HCT116 (cell line): ENCODE measurements around the gene HAND2.

Experiments used
- CBX3 ChIP-seq: IDR thresholded peaks from 2 replicates; pipeline ENCODE4 v1.6.1; 2012; ENCODE audit warnings: low read depth
- CTCF ChIP-seq, 3 experiments: fragments of 200-600 bp in 1 of 3; sonication (generic) in 1 of 3; IDR thresholded peaks in 2 of 3; conservative IDR thresholded peaks in 1 of 3; 2 replicates each; pipeline ENCODE4 v1.5.1; 2012 to 2017; ENCODE audit warnings: low read depth in 2 of 3, low read length in 2 of 3, antibody characterized with exemption in 1 of 3, borderline replicate concordance in 1 of 3, control low read depth in 1 of 3, mild to moderate bottlenecking in 1 of 3, mixed read lengths in 1 of 3, mixed run types in 1 of 3, moderate library complexity in 1 of 3; ENCODE audit not compliant: insufficient read depth in 1 of 3
- EGR1 ChIP-seq: IDR thresholded peaks from 2 replicates; pipeline ENCODE4 v1.6.1; 2012; ENCODE audit warnings: low read depth
- FOSL1 ChIP-seq: IDR thresholded peaks from 2 replicates; pipeline ENCODE4 v1.6.1; 2012; ENCODE audit warnings: low read depth
- MAX ChIP-seq: IDR thresholded peaks from 2 replicates; pipeline ENCODE4 v1.6.1; 2012
- POLR2A ChIP-seq: IDR thresholded peaks from 2 replicates; pipeline ENCODE4 v1.7.0; 2011; ENCODE audit warnings: borderline replicate concordance; ENCODE audit not compliant: insufficient read depth, insufficient read length; ENCODE audit errors: extremely low read depth
- POLR2AphosphoS5 ChIP-seq: IDR thresholded peaks from 2 replicates; pipeline ENCODE4 v1.6.1; 2011; ENCODE audit warnings: mild to moderate bottlenecking, low read depth, low read length, moderate library complexity
- REST ChIP-seq: IDR thresholded peaks from 2 replicates; pipeline ENCODE4 v1.6.1; 2012; ENCODE audit warnings: low read depth
- SP1 ChIP-seq: IDR thresholded peaks from 2 replicates; pipeline ENCODE4 v1.6.1; 2012; ENCODE audit warnings: low read depth
- ZNF274 ChIP-seq: fragments of 200-500 bp; sonication (Bioruptor generic); IDR thresholded peaks from 2 replicates; pipeline ENCODE4 v1.6.1; 2014; ENCODE audit warnings: mild to moderate bottlenecking, low read depth, low read length, inconsistent platforms

GRCh38 chr4:173522160-173522950 lies 7.7 kb downstream of the HAND2 start:
- TF ChIP-seq MAX (no peak), POLR2A (no peak), REST (no peak), EGR1 (no peak), FOSL1 (no peak), ZNF274 (no peak), SP1 (no peak), CBX3 (no peak), CTCF (IDR thresholded peaks at IDR 0.05 in 2 of 3, conservative IDR thresholded peaks at IDR 0.05 in 1 of 3; ENCODE audit: borderline replicate concordance in 1 of 3, insufficient read depth in 1 of 3, low read depth in 2 of 3, low read length in 2 of 3) (no peak), POLR2AphosphoS5 (no peak)
